ENCODE results near the gene M1AP. TPM values are rescaled to one million over a fixed set of nuclear protein-coding genes. Genes with fewer than 3 reads are reported as not detected.

Gene M1AP
- total and polyA plus RNA-seq, 4 donors, result 0.77 to 1.2 (median 0.88) TPM

GRCh38 chr2:74559912-74560311 lies 88.2 kb downstream of the M1AP start:
- WGBS, 2 donors, result 46 to 68% methylated on average over 5 of the region's 5 CpGs
- ATAC-seq (ENCODE audit: insufficient read depth, low FRiP score) (no peak), DNase-seq (no peak)
- H3K4me1 ChIP-seq (ENCODE audit: control insufficient read depth in 5 of 5, insufficient read depth in 5 of 5, low read length in 5 of 5), result peaks cover 0 to 5% (median 0%) of the 10 kb centered on the region in 5 donors
- TF ChIP-seq CTCF (IDR thresholded peaks at IDR 0.05; ENCODE audit: control extremely low read depth, extremely low read depth), result no peak
- H3K9me3 ChIP-seq (ENCODE audit: control insufficient read depth in 4 of 4, insufficient read depth in 3 of 4, low read length in 3 of 4), result no peaks in the 10 kb centered on the region
- H3K9ac ChIP-seq (ENCODE audit: insufficient read depth in 1 of 2, low read length in 2 of 2), result no peak overlapping the region
- peaks cover 0 to 25% (median 13%) of the 10 kb centered on the region in 3 donors for H3K27me3 ChIP-seq (ENCODE audit: control insufficient read depth in 3 of 3, insufficient read depth in 3 of 3, low read length in 2 of 3)
- H3K36me3 ChIP-seq (ENCODE audit: control insufficient read depth in 4 of 4, insufficient read depth in 4 of 4, low read length in 4 of 4), result peaks cover 0 to 7% (median 0%) of the 10 kb centered on the region in 4 donors
- no peak overlapping the region for H3K27ac ChIP-seq (ENCODE audit: low read depth in 1 of 2, low read length in 1 of 2)
- H3K4me3 ChIP-seq, result no peak overlapping the region

GRCh38 chr2:74558284-74559230 lies 89.6 kb downstream of the M1AP start:
- 59 to 64% methylated on average over 7 of the region's 7 CpGs for WGBS, 2 donors
- H3K4me3 ChIP-seq, result no peak overlapping the region
- H3K27ac ChIP-seq (ENCODE audit: low read depth in 1 of 2, low read length in 1 of 2), result no peak overlapping the region

GRCh38 chr2:74556831-74557370 lies 91.2 kb downstream of the M1AP start:
- peaks cover 0 to 7% (median 0%) of the 10 kb centered on the region in 4 donors for H3K36me3 ChIP-seq (ENCODE audit: control insufficient read depth in 4 of 4, insufficient read depth in 4 of 4, low read length in 4 of 4)
- H3K27ac ChIP-seq (ENCODE audit: low read depth in 1 of 2, low read length in 1 of 2), result no peak overlapping the region
- no peak for TF ChIP-seq CTCF (IDR thresholded peaks at IDR 0.05; ENCODE audit: control extremely low read depth, extremely low read depth)
- peaks cover 0 to 13% (median 11%) of the 10 kb centered on the region in 3 donors for H3K27me3 ChIP-seq (ENCODE audit: control insufficient read depth in 3 of 3, insufficient read depth in 3 of 3, low read length in 2 of 3)
- ATAC-seq (ENCODE audit: insufficient read depth, low FRiP score) (no peak), DNase-seq (no peak)
- no peak overlapping the region for H3K9ac ChIP-seq (ENCODE audit: insufficient read depth in 1 of 2, low read length in 2 of 2)
- no peaks in the 10 kb centered on the region for H3K9me3 ChIP-seq (ENCODE audit: control insufficient read depth in 4 of 4, insufficient read depth in 3 of 4, low read length in 3 of 4)
- no peak overlapping the region for H3K4me3 ChIP-seq
- 84 to 91% methylated on average over 6 of the region's 6 CpGs for WGBS, 2 donors
- H3K4me1 ChIP-seq (ENCODE audit: control insufficient read depth in 5 of 5, insufficient read depth in 5 of 5, low read length in 5 of 5), result peaks cover 0 to 22% (median 0%) of the 10 kb centered on the region in 5 donors

More at GRCh38 chr2:74558284-74559230, 89.6 kb downstream of the M1AP start:
- Histone ChIP-seq H3K9ac (ENCODE audit: insufficient read depth in 1 of 2, low read length in 2 of 2) (no peak overlapping the region), H3K4me1 (ENCODE audit: control insufficient read depth in 5 of 5, insufficient read depth in 5 of 5, low read length in 5 of 5) (peaks cover 0 to 9% (median 0%) of the 10 kb centered on the region in 5 donors), H3K27me3 (ENCODE audit: control insufficient read depth in 3 of 3, insufficient read depth in 3 of 3, low read length in 2 of 3) (peaks cover 0 to 20% (median 11%) of the 10 kb centered on the region in 3 donors), H3K36me3 (ENCODE audit: control insufficient read depth in 4 of 4, insufficient read depth in 4 of 4, low read length in 4 of 4) (peaks cover 0 to 7% (median 0%) of the 10 kb centered on the region in 4 donors), H3K9me3 (ENCODE audit: control insufficient read depth in 4 of 4, insufficient read depth in 3 of 4, low read length in 3 of 4) (no peaks in the 10 kb centered on the region)
- ATAC-seq (ENCODE audit: insufficient read depth, low FRiP score), result no peak
- DNase-seq, result no peak
- TF ChIP-seq CTCF (IDR thresholded peaks at IDR 0.05; ENCODE audit: control extremely low read depth, extremely low read depth), result no peak

Measured in lung (tissue), 12 donors.